Epithelial cell of esophagus (primary cell): ENCODE measurements around the gene CLCNKB.
"Not testable (repeated sequence)": the region's sequence is repeated elsewhere in the genome, so short reads cannot be mapped to it uniquely, and the experiment has no call there.

Source experiments
- DNase-seq: peaks from one replicate; pipeline ENCODE4 v3.0.0; 2010; ENCODE audit warnings: low read depth
- H3K4me3 ChIP-seq: 2 replicates; pipeline ENCODE4 v1.5.1; 2011; ENCODE audit warnings: mild to moderate bottlenecking, low read length, control low read depth
- CTCF ChIP-seq: IDR thresholded peaks from 2 replicates; pipeline ENCODE4 v1.5.1; 2011; ENCODE audit warnings: low read depth, mild to moderate bottlenecking, low read length, control low read depth, inconsistent platforms; ENCODE audit not compliant: insufficient read depth; ENCODE audit errors: missing control alignments

The CLCNKB gene

DNA sequence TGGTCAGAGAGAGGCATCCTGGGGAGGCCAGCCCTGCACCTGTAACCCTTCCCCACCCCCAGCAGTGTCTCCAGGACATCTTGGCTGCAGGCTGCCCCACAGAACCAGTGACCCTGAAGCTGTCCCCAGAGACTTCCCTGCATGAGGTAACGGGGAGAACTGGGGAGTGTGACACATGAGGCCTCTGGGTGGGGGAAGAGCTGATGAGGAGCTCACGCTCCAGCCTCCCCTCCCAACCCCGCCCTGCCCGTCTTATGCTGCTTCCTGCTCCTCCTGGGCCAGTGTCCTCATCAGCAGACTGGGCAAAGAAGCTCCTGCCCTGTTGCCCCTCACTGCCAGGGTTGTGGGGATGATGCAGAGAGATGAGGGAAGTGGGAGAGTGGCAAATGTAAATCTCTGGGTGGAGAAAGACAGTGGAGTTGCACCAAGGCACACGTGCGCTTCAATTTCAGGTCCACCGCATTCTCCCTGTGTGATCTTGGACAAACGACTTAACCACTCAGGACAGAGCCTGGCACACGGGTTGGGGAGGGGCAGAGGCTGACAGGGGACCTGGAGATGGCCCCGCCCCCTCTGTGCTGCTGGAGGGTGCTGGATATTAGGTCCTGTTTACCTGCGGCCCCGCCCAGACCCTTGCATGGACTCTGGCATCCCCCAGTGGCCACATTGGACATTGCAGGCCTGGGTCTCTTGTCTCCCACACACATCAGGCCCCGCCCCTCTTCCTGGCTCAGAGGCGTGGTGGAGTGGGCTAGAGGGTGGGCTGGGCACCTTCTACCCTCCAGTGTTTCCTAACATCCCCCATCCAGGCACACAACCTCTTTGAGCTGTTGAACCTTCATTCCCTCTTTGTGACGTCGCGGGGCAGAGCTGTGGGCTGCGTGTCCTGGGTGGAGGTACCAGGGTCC, 12.3 kb downstream of the CLCNKB start:
- H3K4me3 ChIP-seq = no peak overlapping the region
- DNase-seq = peak; percentile 91
- TF ChIP-seq CTCF = peak; percentile 96

DNA sequence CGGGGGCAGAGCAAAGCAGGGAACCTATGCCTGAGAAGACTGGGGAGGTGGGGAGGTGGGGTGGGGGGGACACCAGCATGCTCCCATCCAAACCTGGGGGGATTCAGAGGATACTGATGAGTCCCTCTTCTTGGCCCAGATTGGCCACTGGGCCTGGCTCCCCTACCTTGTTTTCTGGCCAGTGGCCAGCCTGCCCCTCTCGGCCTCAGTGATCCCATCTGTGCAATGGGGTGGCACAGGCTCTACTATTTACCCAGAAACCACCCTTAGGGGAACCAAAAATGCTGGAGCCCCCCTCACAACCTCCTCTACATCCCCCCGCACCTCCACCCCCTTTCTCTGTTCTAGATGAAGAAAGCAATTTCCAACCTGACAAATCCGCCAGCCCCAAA, 12.9 kb downstream of the CLCNKB start:
- H3K4me3 ChIP-seq, DNase-seq: not testable (repeated sequence)

- H3K4me3 ChIP-seq, DNase-seq: not testable (repeated sequence)
These were observed 13.8 kb downstream of the CLCNKB start for GRCh38 chr1:16057314-16057915.

- not testable (repeated sequence) for H3K4me3 ChIP-seq, DNase-seq
These were observed 15.0 kb downstream of the CLCNKB start for GRCh38 chr1:16058394-16059120.

DNA sequence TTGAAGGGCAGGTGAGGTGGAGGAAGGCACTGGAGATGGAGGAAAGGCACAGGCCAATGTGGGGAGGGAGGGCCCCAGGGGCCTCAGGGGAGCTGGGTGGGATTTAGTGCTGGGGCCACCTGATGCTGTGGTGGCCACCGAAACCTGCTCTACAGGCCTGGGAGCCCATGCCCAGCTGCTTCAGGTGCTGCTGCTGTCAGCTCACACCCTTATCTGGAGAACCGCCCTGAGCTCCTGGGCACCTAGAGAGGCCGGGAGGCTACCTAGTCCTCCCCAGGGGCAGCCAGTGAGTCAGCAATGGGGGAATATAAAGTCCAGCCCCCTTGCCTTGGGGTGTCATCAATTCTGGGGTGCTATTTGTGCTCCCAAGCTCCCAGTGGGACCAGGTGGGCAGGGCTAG, 17.7 kb downstream of the CLCNKB start:
- DNase-seq = peak; percentile 13
- TF ChIP-seq CTCF = no peak
- H3K4me3 ChIP-seq = no peak overlapping the region

DNA sequence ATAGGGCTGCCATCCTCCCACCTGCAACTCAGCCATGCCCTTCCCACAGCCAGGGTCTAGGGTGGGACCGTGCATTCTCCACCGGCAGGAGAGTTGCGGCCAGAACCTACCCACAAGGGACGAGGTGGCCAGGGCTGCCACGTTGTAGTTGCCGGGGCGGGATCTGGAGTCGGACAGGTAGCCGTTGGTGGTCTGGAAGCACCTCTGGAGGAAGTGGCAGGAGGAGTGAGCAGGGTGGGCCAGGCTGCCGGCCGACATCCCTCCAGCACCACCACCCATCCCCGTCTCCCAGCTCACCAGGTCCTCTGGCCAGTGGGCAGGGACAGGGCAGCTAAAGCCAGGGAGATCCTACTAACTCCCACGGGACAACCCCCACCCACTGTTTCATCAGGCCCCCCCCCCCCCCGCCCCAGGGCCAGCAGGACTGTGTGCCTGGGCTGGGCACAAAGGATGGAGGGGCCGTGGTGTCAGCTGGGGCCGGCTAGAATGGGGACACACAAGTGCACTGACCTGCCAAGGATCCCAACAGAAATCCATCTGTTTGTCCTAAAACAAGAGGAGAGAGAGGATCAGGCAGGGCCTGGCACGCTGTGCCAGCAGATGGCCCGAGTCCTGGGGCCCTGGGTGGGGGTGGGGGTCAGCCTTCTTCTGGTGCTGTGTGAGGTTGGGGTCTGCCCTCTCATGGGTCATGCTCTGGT, 18.6 kb downstream of the CLCNKB start:
- not testable (repeated sequence) for H3K4me3 ChIP-seq, DNase-seq

DNA sequence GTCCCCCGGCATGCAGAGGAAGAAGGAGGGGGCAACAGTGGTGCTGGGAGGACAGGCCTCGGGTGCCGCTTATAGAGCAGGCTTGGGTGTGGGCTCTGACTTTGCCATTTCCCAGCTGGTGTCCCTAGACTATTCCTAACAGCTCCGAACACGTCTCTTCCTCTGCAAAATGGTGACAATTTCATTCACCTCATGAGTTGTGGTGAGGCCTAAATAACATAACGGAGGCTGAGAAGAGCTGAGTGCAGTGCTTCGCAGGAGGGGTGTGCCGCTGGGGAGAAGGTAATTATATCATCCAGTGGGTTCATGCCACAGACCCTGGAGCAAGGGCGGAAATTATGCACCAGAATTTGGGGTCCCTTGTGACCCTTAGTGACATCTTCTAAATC, 19.1 kb downstream of the CLCNKB start:
- H3K4me3 ChIP-seq, DNase-seq: not testable (repeated sequence)

DNA sequence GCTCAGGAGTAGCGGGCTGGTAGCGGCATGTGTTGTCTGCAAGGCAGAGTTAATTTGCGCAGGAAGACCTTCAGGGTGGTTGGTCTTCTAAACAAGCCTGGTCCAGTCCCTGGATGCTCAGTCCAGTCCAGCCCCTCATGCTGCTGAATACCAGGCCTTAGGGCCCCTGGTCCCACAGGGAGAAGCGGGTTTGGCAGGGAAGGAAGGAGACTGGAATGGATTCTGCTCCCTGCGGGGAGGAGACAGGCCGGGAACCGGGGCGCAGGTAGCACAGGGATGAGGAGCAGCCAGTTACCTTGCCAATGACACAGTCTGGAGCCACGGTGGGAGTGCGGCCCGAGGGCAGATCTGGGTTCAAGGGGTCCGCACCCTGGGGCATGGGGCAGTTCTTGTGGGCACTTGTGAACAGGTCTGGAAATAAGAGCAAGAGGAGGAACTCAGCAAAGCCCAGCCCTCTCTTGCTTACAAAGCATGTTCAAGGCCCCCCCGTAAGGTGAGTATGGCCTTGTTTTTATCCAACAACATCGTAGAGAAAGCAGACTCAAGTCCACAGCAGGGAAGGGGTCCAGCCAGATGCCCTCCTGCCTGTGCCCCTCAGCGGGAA, 19.7 kb downstream of the CLCNKB start:
- no peak for TF ChIP-seq CTCF
- DNase-seq = no peak
- H3K4me3 ChIP-seq = no peak overlapping the region

DNA sequence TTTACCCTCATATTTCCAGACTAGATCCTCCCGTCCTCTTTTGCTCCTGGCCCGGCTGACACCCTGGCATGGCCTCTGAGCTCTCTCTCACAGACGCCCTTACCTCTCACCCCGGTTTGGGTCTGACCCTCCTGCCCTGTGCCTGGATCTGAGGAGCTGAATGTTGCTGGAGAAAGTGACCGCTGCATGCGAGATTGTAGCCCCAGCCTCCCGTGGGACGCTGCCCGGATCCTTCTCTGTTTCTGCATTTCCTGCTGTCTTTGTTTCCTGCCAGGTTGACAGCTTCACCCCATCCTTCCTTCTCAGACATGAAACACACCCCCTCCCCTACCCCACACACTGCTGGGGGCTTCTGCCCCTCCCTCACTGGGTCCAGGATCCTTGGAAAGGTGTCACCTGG, 20.3 kb downstream of the CLCNKB start:
- no peak for DNase-seq
- H3K4me3 ChIP-seq = no peak overlapping the region
- TF ChIP-seq CTCF = no peak
